Measurements from ENCODE around the gene NECTIN3.

DNA sequence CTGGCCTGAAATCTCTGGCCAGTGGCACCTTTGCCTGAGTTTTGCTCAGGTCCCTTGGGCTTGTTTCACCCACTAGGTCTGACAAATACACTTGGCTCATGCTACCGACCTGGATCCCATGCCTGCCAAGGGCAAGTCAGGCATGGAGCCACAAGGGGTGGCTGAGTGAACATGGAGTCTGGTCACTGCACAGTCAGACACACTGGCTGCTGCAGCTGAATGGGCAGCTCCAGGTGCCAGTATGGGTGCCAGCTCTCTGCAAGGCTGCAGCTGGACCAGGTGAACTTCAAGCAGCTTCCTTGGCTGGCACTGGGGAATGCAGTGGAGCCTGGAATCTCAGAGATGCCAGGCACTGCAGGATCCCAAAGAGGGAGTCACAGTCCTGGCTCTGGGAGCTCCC, 170.3 kb downstream of the NECTIN3 start:
- TF ChIP-seq POLR2AphosphoS5 (IDR thresholded peaks at IDR 0.05; ENCODE audit: borderline replicate concordance, low read depth, low read length) (no peak), EZH2 (IDR thresholded peaks at IDR 0.05) (no peak), FOXP2 (optimal IDR thresholded peaks at IDR 0.05; ENCODE audit: control extremely low read depth, extremely low read length, insufficient read depth) (no peak)
